ENCODE measurements around the gene COQ10B.

The COQ10B gene

GRCh38 chr2:197499594-197500502, 46.5 kb downstream of the COQ10B start, which contains the start of the genes HSPD1 and HSPE1:
Gene HSPD1 (minus strand): TSS chr2:197499840. CDS start chr2:197498848, 992 bp downstream.
Gene HSPE1 (plus strand): TSS chr2:197500379. CDS start chr2:197500437, 58 bp downstream.
- in situ Hi-C loops (cut with MboI; ENCODE audit: low sequenced_read_pairs) = no loop called here

GRCh38 chr2:197500503-197501131, 47.3 kb downstream of the COQ10B start:
- in situ Hi-C loops (cut with MboI; ENCODE audit: low sequenced_read_pairs) = no loop called here

GRCh38 chr2:197502201-197502600, 48.8 kb downstream of the COQ10B start:
- in situ Hi-C loops (cut with MboI; ENCODE audit: low sequenced_read_pairs) = no loop called here

GRCh38 chr2:197502685-197503084, 49.3 kb downstream of the COQ10B start:
- in situ Hi-C loops (cut with MboI; ENCODE audit: low sequenced_read_pairs) = no loop called here

GRCh38 chr2:197504000-197504399, 50.6 kb downstream of the COQ10B start:
- in situ Hi-C loops (cut with MboI; ENCODE audit: low sequenced_read_pairs) = no loop called here

- in situ Hi-C loops (cut with MboI; ENCODE audit: low sequenced_read_pairs) = no loop called here
Observed at GRCh38 chr2:197504512-197504911, 51.2 kb downstream of the COQ10B start.

- in situ Hi-C loops (cut with MboI; ENCODE audit: low sequenced_read_pairs) = no loop called here
Observed at GRCh38 chr2:197506658-197507057, 53.3 kb downstream of the COQ10B start.

- in situ Hi-C loops (cut with MboI; ENCODE audit: low sequenced_read_pairs) = no loop called here
Observed at GRCh38 chr2:197513915-197514314, 60.6 kb downstream of the COQ10B start.

- in situ Hi-C loops (cut with MboI; ENCODE audit: low sequenced_read_pairs) = no loop called here
Observed at GRCh38 chr2:197514754-197515153, 61.4 kb downstream of the COQ10B start.

- in situ Hi-C loops (cut with MboI; ENCODE audit: low sequenced_read_pairs) = no loop called here
Observed at GRCh38 chr2:197515315-197515738, 62.0 kb downstream of the COQ10B start.

GRCh38 chr2:197515739-197516392, 62.5 kb downstream of the COQ10B start, which contains the start of gene MOB4:
Gene MOB4 (plus strand): TSS chr2:197516066. CDS start chr2:197516087, 21 bp downstream.
- in situ Hi-C loops (cut with MboI; ENCODE audit: low sequenced_read_pairs) = no loop called here

- in situ Hi-C loops (cut with MboI; ENCODE audit: low sequenced_read_pairs) = no loop called here
Observed at GRCh38 chr2:197516393-197516761, 63.0 kb downstream of the COQ10B start.

- in situ Hi-C loops (cut with MboI; ENCODE audit: low sequenced_read_pairs) = no loop called here
Observed at GRCh38 chr2:197517150-197517549, 63.8 kb downstream of the COQ10B start.

Measured in hTERT RPE-1 (cell line).